Measurements from ENCODE around the gene ACTN1.

The ACTN1 gene

DNA sequence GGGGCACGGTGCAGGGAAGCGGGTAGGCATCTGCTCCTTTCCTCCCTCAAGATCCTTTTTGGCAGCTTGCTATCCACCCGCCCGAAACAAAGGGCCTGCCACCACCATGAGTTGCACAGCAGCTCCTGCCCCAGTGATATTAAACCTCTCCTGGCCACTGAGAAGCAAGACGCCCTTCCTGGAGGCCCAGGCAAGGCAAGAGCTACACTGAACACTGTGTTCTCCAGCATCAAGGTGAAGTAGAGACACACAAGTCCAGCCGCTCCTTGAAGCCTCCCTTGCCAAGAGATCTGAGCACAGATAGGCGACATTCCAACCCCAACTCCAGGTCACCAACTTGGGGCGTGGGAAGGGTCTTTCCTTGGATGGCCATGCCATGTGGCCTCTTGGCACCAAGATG lies 70.9 kb downstream of the ACTN1 start:
- DNase-seq, result no peak

DNA sequence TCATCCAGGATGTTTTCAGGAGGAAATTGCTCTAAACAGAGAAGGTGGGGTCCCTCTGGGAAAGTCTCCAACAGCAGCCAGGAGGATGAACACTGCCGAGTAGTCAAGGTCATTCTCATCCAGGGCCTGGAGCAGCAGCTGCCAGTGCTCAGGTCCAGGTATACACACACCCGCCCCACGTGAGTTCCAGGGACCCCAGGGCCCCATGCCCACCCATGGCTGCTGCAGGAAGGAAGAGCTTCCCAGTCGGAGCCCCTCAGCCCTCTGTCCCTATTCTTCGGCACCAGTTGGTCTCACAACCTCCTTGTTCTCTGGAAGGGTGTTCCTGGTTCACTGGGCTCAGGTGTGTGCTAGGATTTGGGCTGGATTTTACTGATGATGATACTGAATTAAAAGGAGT lies 72.7 kb downstream of the ACTN1 start:
- no peak for DNase-seq

DNA sequence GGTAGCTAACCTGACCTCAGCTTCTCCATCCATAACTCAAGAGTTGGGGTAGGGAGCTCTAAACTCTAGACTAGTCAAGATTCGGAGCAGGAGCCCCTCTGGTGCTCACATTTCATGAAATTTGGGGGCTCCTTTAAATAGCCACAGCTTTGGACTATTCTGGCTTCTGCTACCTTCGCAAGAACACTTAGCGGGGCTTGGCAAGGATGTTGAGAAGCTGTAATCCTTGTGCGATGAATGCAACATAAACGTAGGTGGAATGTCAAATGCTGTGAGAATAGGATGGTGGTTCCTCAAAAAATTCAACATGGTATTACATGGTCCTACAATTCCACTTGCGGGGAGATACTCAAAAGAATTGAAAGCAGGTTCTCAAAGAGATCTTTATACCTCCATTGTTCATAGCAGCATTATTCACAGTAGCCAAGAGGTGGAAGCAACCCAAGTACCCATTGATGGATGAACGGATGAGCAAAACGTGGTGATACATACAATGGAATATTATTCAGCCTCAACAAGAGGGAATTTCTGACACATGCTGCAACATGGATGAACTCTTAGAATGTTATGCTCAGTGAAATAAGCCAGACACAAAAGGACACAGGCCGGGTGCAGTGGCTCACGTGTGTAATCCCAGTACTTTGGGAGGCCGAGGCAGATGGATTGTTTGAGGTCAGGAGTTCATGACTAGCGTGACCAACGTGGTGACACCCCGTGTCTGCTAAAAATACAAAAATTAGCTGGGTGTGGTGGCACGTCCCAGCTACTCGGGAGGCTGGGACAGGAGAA lies 73.8 kb downstream of the ACTN1 start:
- DNase-seq, result no peak

- no peak for DNase-seq
These were observed 76.7 kb downstream of the ACTN1 start for GRCh38 chr14:68902357-68902756.

- DNase-seq, result no peak
These were observed 80.0 kb downstream of the ACTN1 start for GRCh38 chr14:68899033-68899603.

GRCh38 chr14:68898248-68899032 lies 80.7 kb downstream of the ACTN1 start:
- no peak for DNase-seq

- DNase-seq, result no peak
These were observed 81.4 kb downstream of the ACTN1 start for GRCh38 chr14:68897559-68898155.

GRCh38 chr14:68896132-68896531 lies 83.0 kb downstream of the ACTN1 start:
- no peak for DNase-seq

- no peak for DNase-seq
These were observed 84.0 kb downstream of the ACTN1 start for GRCh38 chr14:68894802-68895703.

- no peak for DNase-seq
These were observed 85.0 kb downstream of the ACTN1 start for GRCh38 chr14:68894123-68894522.

DNA sequence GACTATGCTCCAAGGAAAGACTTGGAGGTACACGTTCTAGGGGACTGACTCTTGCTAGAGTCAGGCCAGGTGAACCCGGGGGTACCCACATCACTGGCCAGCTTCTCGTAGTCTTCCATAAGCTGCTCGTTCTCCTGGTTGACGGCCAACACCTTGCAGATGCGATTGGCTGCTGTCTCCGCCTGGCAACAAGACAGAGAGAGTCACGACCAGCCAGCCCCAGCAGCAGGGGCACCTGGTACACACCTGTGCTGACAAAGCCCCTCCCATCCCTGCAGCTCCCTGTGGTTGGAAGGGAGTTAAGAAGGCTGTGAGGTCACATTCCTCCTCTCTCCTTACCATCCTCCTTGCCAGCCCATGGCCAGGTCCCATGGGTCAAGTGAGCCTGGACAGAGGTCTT lies 85.5 kb downstream of the ACTN1 start:
- DNase-seq, result no peak

DNA sequence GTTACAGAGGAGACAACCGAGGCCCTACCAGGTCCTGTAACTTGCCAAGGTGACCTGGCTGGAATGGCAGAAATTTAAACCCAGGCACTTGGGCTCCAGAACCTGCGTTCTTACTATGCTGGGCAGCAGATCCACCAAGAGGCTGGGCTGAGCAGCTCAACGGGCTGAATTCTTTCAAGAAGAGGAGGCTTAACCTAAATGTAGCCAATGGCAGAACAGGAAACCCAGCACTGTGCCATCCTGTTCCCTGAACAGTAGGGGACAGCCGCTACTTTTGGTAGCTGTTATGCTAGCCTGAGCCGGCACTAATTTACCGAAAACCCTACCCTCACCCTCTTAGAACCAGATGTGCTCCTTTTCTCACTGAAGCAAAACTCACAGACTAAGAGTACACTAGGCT lies 86.1 kb downstream of the ACTN1 start:
- no peak for DNase-seq

DNA sequence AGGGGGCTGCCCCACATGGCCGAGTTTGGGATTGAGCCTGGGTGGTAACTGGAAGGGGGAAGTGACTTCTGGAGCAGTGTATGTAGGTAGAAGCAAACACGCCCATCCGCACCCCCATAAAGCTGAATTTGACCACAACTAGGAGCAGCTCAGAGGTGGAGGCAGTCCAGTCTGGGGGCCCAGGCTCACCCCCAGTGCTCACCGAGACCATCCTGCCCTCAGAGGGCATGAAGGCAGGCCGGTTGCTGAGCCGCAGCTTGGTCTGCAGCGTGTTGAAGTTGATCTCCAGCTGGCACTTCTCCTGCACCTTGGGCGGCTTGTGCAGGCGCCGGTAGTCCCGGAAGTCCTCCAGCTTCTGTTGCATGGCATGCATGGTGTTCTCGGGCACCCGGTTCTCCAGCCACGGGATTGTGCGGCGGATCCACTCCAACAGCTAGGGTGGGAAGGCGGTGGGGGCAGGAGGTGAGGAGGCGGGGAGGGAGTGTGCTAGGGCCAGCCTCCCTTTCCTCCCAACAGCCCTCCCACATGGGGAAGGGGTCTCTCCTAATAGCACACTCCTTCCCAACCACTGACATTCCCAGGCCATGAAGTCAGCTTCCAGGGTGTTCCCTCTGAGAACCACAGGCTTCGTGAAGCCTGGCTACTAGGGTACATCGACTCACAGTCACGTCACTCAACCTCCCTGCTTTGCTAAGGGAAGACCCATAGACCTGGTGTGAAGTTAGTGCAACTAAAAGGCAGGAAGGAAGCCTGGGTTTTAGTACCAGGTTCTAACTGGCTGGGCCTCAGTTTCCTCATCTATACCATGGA lies 87.0 kb downstream of the ACTN1 start:
- DNase-seq, result no peak

DNA sequence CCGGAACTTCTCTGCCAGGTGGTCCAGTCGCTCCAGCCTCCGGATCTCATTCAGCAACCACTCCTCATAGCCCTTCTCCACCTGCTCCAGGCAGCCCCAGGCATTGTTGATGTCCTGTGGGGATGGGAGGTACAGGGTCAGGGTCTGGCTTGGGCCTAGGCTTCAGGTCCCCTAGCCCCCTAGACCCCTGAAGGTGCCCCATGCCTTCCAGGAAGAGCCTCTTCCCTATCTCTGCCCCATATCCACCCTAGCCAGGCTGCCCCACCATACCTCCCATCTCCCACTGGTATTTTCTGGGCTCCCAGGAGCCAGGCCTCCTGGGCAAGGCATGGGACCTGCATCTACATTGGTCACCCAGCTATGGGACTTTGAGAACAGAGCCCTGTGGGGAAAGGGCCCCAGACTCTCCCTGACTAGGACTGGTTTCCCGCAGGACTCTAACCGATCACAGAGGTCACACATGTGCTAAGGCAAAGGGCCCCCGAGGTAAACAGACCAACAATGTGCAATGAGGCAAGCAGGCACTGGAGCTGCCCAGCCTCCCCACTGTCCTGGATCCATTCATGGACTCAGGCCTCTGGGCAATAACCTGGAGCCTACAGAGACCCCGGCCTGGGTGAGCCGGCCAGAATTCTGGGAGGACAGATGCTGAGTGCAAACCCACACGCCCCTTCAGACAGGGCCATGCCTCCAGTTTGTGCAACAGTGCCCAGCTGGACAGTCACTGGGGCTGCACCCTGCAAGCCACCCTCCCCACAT lies 88.8 kb downstream of the ACTN1 start:
- no peak for DNase-seq

- DNase-seq, result no peak
These were observed 90.2 kb downstream of the ACTN1 start for GRCh38 chr14:68888883-68889282.

DNA sequence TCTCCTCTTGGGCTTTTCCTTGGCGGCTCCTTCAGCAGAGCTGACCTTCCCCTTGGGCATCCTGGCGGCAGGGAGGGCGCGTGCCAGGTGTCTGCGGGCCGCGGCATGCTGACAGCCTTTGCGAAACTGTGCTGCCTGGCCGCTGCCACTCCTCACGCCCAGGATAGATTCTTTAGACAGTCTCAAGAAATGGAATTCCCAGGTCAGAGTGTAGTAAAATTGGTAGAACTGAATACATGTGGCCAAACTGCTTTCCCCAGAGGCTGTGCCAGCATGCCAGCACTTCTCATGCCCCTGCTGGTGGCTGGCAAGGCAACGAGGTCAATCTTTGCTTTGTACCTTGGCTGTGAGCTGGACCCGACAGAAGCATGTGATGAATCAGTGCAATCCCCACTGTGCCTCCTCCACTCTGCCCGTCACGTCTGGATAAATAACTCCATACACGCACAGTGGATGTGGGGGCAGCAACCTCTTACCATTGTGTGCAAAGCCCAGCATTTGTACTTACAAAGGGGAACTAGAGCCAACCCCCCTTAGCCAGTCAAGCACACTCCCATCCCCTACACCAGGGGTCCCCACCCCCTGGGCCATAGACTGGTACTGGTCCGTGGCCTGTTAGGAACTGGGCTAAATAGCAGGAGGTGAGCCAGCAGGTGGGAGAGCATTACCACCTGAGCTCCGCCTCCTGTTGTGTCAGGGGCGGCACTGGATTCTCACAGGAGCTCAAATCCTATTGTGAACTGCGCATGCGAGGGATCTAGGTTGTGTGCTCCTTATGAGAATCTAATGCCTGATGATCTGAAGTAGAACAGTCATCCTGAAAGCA lies 90.9 kb downstream of the ACTN1 start:
- DNase-seq, result no peak

DNA sequence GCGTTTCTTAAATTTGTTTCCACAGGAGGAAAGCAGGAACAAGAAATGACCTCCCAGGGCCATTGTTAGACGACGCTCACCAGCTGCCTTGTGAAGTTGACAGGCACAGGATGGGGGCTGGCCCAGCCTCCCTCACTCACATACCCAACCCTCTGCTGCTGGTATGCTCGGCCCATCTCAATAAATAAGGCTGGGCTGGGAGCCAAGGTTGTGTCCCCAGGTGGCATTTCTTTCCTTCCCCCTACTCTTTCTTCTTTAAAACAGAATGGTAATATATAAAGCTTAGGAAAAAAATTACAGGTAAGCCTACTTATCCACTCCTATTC lies 93.0 kb downstream of the ACTN1 start:
- no peak for DNase-seq

DNA sequence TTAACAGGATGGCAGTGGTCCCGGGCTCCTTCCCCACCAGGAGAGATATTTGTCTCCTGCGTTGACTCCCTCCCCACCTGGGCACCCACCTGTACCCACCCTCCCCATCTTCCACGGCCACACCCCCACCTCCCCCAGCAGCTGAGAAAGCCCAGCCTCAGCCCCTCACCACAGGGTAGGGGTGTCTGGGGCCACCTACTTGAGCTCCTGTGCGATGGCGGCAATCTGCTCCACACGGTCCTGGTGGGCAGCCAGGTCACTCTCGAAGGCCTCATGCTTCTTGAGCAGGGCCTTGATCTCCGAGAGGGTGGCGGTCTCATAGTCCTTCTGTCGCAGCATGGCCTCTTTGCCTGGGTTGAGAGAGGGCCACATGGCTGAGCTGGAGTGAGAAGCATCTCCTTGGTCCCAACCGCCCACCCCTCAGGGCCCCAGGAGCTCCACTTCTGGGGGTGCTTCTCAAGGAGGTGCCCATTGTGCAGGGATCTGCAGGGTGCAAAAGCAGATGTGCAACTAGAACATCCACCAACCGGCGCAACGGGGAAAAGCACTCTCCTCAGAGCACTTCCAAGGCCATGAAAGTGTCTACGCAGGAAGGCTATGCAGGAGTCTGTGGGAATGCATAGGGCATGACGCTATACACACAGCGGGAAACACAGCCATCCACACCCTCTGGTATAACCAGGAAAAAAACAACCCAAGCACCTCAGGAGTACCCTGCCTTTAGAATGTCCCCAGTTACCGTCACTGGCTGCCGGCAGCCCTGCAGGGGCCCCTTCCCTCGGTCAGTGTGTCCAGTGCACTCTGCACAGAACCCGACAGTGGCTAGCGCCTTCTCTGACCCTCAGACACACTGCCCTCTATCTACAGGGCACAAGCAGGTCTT lies 93.6 kb downstream of the ACTN1 start:
- DNase-seq, result no peak

Data from NCI-H1092 treated with DMSO at 0.1 percent for 48 hours (cell line).